ENCODE measurements around the gene NUMBL. TPM values are rescaled to one million over a fixed set of nuclear protein-coding genes. Genes with fewer than 3 reads are reported as not detected.

NUMBL gene
- total and polyA plus RNA-seq, 9 of the 15 experiments (the other 6 are each of a cell fraction or from before 2014, with no cell fraction given): 0.39 to 38.6 (median 6.6) TPM

DNA sequence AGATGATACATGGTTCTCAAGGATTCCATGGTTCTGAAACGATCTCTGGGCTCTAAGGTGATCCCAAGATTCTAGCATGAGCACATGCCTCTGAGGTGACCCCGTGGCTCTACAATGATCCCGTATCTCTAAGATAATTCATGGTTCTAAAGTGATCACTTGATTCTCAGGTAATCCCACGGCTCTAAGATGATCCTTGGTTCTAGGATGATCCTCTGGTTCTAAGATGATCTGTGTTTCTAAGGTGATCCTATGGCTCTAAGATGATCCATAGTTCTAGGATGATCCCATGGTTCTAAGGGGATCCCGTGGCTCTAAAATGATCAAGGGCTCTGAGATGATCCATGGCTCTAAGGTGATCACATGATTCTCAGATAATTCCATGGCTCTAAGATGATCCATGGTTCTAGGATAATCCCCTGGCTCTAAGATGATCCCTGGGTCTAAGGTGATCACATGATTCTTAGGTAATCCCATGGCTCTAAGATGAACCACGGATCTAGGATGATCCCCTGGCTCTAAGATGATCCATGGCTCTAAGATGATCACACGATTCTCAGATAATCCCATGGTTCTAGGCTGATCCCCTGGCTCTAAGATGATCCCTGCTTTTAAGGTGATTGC lies 21.3 kb downstream of the NUMBL start:
- intact Hi-C loops (cut with micrococcal nuclease): no loop called here
- DNase-seq (ENCODE audit: extremely low read depth in 1 of 4, low spot score in 3 of 4): no peak
- FAIRE-seq: peak; percentile 19
- Histone ChIP-seq H2AFZ (ENCODE audit: low read depth, low read length) (no peak overlapping the region), H3K9me1 (ENCODE audit: control insufficient read depth, insufficient read depth, low read length) (no peaks in the 10 kb centered on the region), H4K20me1 (replicated peaks; ENCODE audit: control insufficient read depth, insufficient read depth, low read length) (no peaks in the 10 kb centered on the region), H3K9ac (ENCODE audit: insufficient read depth in 1 of 2, low read depth in 2 of 2, low read length in 2 of 2) (no peak overlapping the region), H3K27ac (ENCODE audit: extremely low read depth, low read depth, low read length) (no peak overlapping the region), H3K9me3 (replicated peaks; ENCODE audit: control insufficient read depth, insufficient read depth, low read depth, low read length) (peaks cover 17% of the 10 kb centered on the region), H3K4me1 (replicated peaks in 1 of 2; ENCODE audit: control insufficient read depth in 2 of 2, insufficient read depth in 2 of 2, low read length in 2 of 2) (peaks cover 30 to 36% of the 10 kb centered on the region in 2 experiments), H3K79me2 (ENCODE audit: control insufficient read depth, insufficient read depth, low read length) (no peaks in the 10 kb centered on the region), H3K4me2 (ENCODE audit: insufficient read depth, low read length) (no peak overlapping the region), H3K36me3 (ENCODE audit: control insufficient read depth, insufficient read depth, low read length) (peaks cover 74% of the 10 kb centered on the region), H3K4me3 (no peak overlapping the region), H3K27me3 (ENCODE audit: control insufficient read depth in 2 of 2, insufficient read depth in 2 of 2, low read length in 2 of 2) (no peaks in the 10 kb centered on the region)
- no peak for ATAC-seq
- ChIA-PET POLR2A (no interaction called here), CTCF (ENCODE audit: low intra/inter-chr PET ratio) (no interaction called here)
- BruUV-seq (replicated peaks): no TSS peak
- in situ Hi-C loops (cut with MboI): no loop called here
- 87% methylated on average over 7 of the region's 7 CpGs for WGBS (ENCODE audit: insufficient coverage, low coverage, missing lambda C conversion rate)
- TF ChIP-seq STAT5B (CRISPR knock-in tag; IDR thresholded peaks at IDR 0.05) (no peak), ELF2 (CRISPR knock-in tag; IDR thresholded peaks at IDR 0.05) (no peak), TRIM24 (IDR thresholded peaks at IDR 0.05) (0 out of 4 replicates have a peak, but pooled peaks of 1 of the 2 experiments have one; percentile 7), HMG20B (CRISPR knock-in tag; IDR thresholded peaks at IDR 0.05) (no peak), NBN (IDR thresholded peaks at IDR 0.05; ENCODE audit: low read depth) (no peak), MYNN (IDR thresholded peaks at IDR 0.05) (no peak), MYNN (CRISPR knock-in tag; IDR thresholded peaks at IDR 0.05) (no peak), MBD2 (IDR thresholded peaks at IDR 0.05; ENCODE audit: borderline replicate concordance, low read depth) (no peak), PTRF (tag; IDR thresholded peaks at IDR 0.05) (no peak), ZNF445 (CRISPR knock-in tag; IDR thresholded peaks at IDR 0.05; ENCODE audit: low read depth) (peak; percentile 23; the same call in 1 of the 2 replicates), CC2D1A (IDR thresholded peaks at IDR 0.05) (peak; percentile 52; the same call in 1 of the 2 replicates), PYGO2 (tag; IDR thresholded peaks at IDR 0.05) (no peak), MIER1 (IDR thresholded peaks at IDR 0.05; ENCODE audit: low read depth) (no peak), SIN3B (IDR thresholded peaks at IDR 0.05; ENCODE audit: low read depth) (no peak), HDAC1 (IDR thresholded peaks at IDR 0.05) (no peak), SAFB (IDR thresholded peaks at IDR 0.05; ENCODE audit: borderline replicate concordance, low read depth, low read length) (no peak)
- TF ChIP-seq, protein P1, sequence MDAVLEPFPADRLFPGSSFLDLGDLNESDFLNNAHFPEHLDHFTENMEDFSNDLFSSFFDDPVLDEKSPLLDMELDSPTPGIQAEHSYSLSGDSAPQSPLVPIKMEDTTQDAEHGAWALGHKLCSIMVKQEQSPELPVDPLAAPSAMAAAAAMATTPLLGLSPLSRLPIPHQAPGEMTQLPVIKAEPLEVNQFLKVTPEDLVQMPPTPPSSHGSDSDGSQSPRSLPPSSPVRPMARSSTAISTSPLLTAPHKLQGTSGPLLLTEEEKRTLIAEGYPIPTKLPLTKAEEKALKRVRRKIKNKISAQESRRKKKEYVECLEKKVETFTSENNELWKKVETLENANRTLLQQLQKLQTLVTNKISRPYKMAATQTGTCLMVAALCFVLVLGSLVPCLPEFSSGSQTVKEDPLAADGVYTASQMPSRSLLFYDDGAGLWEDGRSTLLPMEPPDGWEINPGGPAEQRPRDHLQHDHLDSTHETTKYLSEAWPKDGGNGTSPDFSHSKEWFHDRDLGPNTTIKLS (IDR thresholded peaks at IDR 0.05; ENCODE audit: borderline replicate concordance, low read depth): peak; percentile 92; the same call in 1 of the 2 replicates
- TF ChIP-seq, protein P2, sequence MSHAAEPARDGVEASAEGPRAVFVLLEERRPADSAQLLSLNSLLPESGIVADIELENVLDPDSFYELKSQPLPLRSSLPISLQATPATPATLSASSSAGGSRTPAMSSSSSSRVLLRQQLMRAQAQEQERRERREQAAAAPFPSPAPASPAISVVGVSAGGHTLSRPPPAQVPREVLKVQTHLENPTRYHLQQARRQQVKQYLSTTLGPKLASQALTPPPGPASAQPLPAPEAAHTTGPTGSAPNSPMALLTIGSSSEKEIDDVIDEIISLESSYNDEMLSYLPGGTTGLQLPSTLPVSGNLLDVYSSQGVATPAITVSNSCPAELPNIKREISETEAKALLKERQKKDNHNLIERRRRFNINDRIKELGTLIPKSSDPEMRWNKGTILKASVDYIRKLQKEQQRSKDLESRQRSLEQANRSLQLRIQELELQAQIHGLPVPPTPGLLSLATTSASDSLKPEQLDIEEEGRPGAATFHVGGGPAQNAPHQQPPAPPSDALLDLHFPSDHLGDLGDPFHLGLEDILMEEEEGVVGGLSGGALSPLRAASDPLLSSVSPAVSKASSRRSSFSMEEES (CRISPR knock-in tag; IDR thresholded peaks at IDR 0.05): peak; percentile 64
- TF ChIP-seq, protein P3, sequence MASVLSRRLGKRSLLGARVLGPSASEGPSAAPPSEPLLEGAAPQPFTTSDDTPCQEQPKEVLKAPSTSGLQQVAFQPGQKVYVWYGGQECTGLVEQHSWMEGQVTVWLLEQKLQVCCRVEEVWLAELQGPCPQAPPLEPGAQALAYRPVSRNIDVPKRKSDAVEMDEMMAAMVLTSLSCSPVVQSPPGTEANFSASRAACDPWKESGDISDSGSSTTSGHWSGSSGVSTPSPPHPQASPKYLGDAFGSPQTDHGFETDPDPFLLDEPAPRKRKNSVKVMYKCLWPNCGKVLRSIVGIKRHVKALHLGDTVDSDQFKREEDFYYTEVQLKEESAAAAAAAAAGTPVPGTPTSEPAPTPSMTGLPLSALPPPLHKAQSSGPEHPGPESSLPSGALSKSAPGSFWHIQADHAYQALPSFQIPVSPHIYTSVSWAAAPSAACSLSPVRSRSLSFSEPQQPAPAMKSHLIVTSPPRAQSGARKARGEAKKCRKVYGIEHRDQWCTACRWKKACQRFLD (CRISPR knock-in tag; IDR thresholded peaks at IDR 0.05): no peak

Measured in K562 (cell line).